Heart left ventricle (tissue), 16 donors: ENCODE results near the gene CASQ2. TPM values are rescaled to one million over a fixed set of nuclear protein-coding genes. Genes with fewer than 3 reads are reported as not detected.
A peak's percentile ranks its signal among the peaks of the same experiment; 100 is the strongest.

Experiments
- ATAC-seq, 4 donors: fragments of 200-7000 bp; cut with Tn5 transposase; one replicate each; pipeline ENCODE4 v1.9.1; 2020 to 2022; ENCODE audit warnings: moderate library complexity in 4 of 4, mild to moderate bottlenecking in 3 of 4, moderate number of reproducible peaks in 1 of 4
- DNase-seq, 5 donors: peaks; one replicate each; pipeline ENCODE4 v3.0.0-alpha.2; 2020
- H3K27ac ChIP-seq, 12 donors: fragments of 200-600 bp; sonication (generic) in 4 of 12; one replicate each; pipeline versions ENCODE4 v1.5.0 to v1.8.0; 2016 to 2022; ENCODE audit warnings: mild to moderate bottlenecking in 2 of 12
- H3K27me3 ChIP-seq, 9 donors: fragments of 200-600 bp; sonication (generic) in 2 of 9; one replicate each; pipeline versions ENCODE4 v1.5.1 to v1.8.0; 2016 to 2022; ENCODE audit warnings: mild to moderate bottlenecking in 3 of 9
- H3K36me3 ChIP-seq, 9 donors: fragments of 200-600 bp; sonication (generic) in 2 of 9; one replicate each; pipeline versions ENCODE4 v1.5.0 to v1.8.0; 2018 to 2022; ENCODE audit warnings: mild to moderate bottlenecking in 2 of 9
- H3K4me1 ChIP-seq, 12 donors: fragments of 200-600 bp; sonication (generic) in 4 of 12; one replicate each; pipeline versions ENCODE4 v1.5.0 to v1.8.0; 2016 to 2022; ENCODE audit warnings: mild to moderate bottlenecking in 3 of 12
- H3K4me3 ChIP-seq, 12 donors: fragments of 200-600 bp; sonication (generic) in 4 of 12; one replicate each; pipeline versions ENCODE4 v1.5.0 to v1.8.0; 2017 to 2022; ENCODE audit warnings: mild to moderate bottlenecking in 9 of 12, moderate library complexity in 4 of 12
- H3K9me3 ChIP-seq, 12 donors: fragments of 200-600 bp; sonication (generic) in 4 of 12; one replicate each; pipeline versions ENCODE4 v1.5.0 to v1.8.0; 2016 to 2022; ENCODE audit warnings: mild to moderate bottlenecking in 1 of 12
- POLR2A ChIP-seq, 2 donors: fragments of 450-650 bp; IDR thresholded peaks; one replicate each; pipeline ENCODE4 v1.6.1; 2017; ENCODE audit warnings: antibody characterized with exemption in 2 of 2, mild to moderate bottlenecking in 2 of 2, moderate library complexity in 2 of 2
- WGBS, 4 donors: extraction: QIAGEN DNeasy Blood & Tissue Kit in 2 of 4; methylation state at CpG; one replicate each; pipeline versions ENCODE4 v1.1.5 to v1.1.7; 2013 to 2018; 5-methylcytosine and 5-hydroxymethylcytosine counted together
- intact Hi-C, 10 donors: fragments of 100-400 bp; cut with DNase I; formaldehyde crosslinking; loops; one replicate each; pipeline versions ENCODE4 v1.11.1 to v1.14.2; 2022
- polyA plus RNA-seq, 2 donors: library from polyadenylated mRNA; stranded (reverse); fragments of 200-250 nt; gene quantifications; one replicate each; pipeline ENCODE4 v1.2.3, GENCODE V29; 2013
- total RNA-seq, 9 donors: library from RNA; depleted of rRNA in 2 of 9; stranded (reverse); fragments of >200 nt in 2 of 9; fragmentation: NEBNext Ultra II Directional in 3 of 9; extraction: Animal tissue kit (Norgen Biotek cat#: 25700) in 3 of 9; gene quantifications; one replicate each; pipeline versions ENCODE4 v1.1.0 to v1.2.4, GENCODE V29; 2016 to 2023
- TF ChIP-seq, protein P1 (sequence below), 12 donors: fragments of 200-600 bp; sonication (generic) in 4 of 12; IDR thresholded peaks; one replicate each; pipeline versions ENCODE4 v1.5.0 to v1.8.0; 2018 to 2022; ENCODE audit warnings: antibody characterized with exemption in 12 of 12, mild to moderate bottlenecking in 5 of 12
- donor health status: ischemic (EF 13 %, LVEDD 7.1; RV severe dilation, severe dysfunction).
- donor health status: healthy with polysubstance abuse.
- donor health status: DM: no; HTN: yes; CAD: no.
- donor health status: DM: no; HTN: no; CAD: no.
- donor health status: ischemic (EF 25% LVEDD 6.9; RV normal size, moderate dysfunction).
- donor health status: ischemic (EF 25% LVEDD 5.7; RV mildly dilated, moderate dysfunction).
- donor health status: healthy.
- donor health status: DM: yes; HTN: yes; CAD: no.
- donor health status: ischemic (EF 35%, LVEDD 5.7; RV mildly dilated, moderate dysfunction).
- donor health status: nonischemic (EF 11% LVEDD 7.7; RV severe dilation, severe dysfunction).
- donor health status: DM: yes; HTN: yes; CAD: no.
- donor health status: PGD.
- donor health status: ischemic (EF 29% LVEDD 5.4; RV normal size, mild dysfunction).
- donor health status: nonischemic (EF 23%, LVEDD 6.1; RV moderate dilation, normal function).

Gene CASQ2
- total and polyA plus RNA-seq, 11 donors = 444 to 1,692 (median 895) TPM

DNA sequence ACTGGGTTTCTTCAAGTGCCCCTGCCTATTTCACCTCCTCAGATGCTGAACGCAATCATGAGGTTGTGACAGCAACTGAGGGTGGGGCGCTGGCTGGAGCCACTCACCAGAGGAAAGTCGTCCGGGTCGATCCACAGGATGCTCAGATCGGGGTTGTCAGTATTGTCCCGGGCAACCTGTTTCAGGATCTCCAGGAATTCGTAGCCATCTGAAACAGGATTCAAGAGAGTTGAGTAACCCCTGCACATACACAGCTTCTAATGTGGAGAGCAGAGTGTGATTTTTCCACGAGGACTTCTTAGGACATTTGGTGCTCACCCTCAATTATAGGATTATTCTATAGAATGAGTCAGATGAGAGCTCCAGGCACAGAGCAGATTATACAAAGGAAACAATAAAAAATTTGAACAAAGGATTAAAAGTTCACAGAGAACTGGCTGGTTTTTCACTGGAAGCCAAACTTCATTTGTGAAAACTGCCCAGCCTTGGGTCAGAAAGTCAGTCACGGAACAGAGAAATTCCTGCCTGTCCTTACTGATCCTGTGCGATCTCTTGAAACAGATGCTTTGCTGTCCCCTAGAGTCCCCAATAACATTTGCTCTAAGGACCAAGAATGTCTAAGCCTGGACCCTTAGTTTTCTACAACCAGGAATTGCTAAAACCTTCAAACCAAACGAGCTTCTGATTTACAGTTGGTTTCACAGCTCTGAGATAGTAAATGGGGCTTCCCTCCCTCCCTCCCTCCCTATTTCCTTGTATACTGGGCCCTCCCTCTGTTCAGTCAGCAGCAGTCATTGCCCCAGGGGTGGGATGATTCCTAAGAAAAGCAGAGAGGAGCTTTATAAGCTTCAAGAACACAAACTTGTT, 63.2 kb downstream of the CASQ2 start:
- ATAC-seq (no peak), DNase-seq (no peak)
- Histone ChIP-seq H3K27me3 (peaks cover 0 to 3% (median 0%) of the 10 kb centered on the region in 9 donors), H3K4me1 (peaks cover 0 to 62% (median 22%) of the 10 kb centered on the region in 12 donors), H3K4me3 (no peak overlapping the region), H3K36me3 (peaks cover 0 to 44% (median 10%) of the 10 kb centered on the region in 9 donors), H3K9me3 (no peaks in the 10 kb centered on the region), H3K27ac (peak overlapping the region in 5 of 12 donors; percentile 9 to 24 (median 16))
- TF ChIP-seq POLR2A (IDR thresholded peaks at IDR 0.05) = no peak
- TF ChIP-seq, protein P1, sequence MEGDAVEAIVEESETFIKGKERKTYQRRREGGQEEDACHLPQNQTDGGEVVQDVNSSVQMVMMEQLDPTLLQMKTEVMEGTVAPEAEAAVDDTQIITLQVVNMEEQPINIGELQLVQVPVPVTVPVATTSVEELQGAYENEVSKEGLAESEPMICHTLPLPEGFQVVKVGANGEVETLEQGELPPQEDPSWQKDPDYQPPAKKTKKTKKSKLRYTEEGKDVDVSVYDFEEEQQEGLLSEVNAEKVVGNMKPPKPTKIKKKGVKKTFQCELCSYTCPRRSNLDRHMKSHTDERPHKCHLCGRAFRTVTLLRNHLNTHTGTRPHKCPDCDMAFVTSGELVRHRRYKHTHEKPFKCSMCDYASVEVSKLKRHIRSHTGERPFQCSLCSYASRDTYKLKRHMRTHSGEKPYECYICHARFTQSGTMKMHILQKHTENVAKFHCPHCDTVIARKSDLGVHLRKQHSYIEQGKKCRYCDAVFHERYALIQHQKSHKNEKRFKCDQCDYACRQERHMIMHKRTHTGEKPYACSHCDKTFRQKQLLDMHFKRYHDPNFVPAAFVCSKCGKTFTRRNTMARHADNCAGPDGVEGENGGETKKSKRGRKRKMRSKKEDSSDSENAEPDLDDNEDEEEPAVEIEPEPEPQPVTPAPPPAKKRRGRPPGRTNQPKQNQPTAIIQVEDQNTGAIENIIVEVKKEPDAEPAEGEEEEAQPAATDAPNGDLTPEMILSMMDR (IDR thresholded peaks at IDR 0.05) = no peak
- intact Hi-C loops = loop anchor here in 7 of 10 donors (5.0 to 10.0 kb wide), 3 partner anchors 61 to 98 kb away; partner anchors contain the start of gene VANGL1 (in 6 of the 7)
- WGBS, 4 donors = 71 to 77% (median 75%) methylated on average over 11 to 12 of the region's 12 CpGs

DNA sequence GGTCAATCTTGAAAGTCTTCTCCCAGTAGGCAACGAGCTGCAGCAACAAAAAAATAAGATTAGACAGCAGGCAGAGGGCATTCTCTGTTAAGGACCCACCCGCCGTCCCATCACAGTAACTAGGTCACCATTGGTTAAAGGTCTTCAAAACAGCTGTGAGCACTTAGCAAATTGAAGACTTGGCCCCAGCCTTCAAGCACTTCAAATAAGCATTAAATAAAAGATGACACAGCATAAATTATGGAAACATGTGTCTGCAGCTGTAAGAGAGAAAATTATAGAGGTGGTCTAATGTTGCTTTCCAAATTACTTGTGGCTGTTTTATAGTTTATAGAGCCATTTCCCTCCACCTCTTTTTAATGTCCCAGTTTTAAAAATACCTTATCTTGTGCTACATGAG, 65.6 kb downstream of the CASQ2 start:
- no peak for TF ChIP-seq POLR2A (IDR thresholded peaks at IDR 0.05)
- TF ChIP-seq, protein P1 (IDR thresholded peaks at IDR 0.05) = no peak
- peaks cover 0 to 53% (median 20%) of the 10 kb centered on the region in 12 donors for H3K4me1 ChIP-seq
- 30 to 46% (median 39%) methylated on average over 3 of the region's 3 CpGs for WGBS, 4 donors
- peaks cover 0 to 60% (median 10%) of the 10 kb centered on the region in 9 donors for H3K36me3 ChIP-seq
- intact Hi-C loops = loop anchor here in 3 of 10 donors (5.0 to 10.0 kb wide), 2 partner anchors 58 to 91 kb away; partner anchors contain the start of gene VANGL1 (in 3 of the 3)
- no peaks in the 10 kb centered on the region for H3K9me3 ChIP-seq
- DNase-seq = no peak
- H3K4me3 ChIP-seq = no peak overlapping the region
- peak in 1 of 4 donors; percentile 23 for ATAC-seq
- peak overlapping the region in 4 of 12 donors; percentile 7 to 38 (median 14) for H3K27ac ChIP-seq
- no peaks in the 10 kb centered on the region for H3K27me3 ChIP-seq

DNA sequence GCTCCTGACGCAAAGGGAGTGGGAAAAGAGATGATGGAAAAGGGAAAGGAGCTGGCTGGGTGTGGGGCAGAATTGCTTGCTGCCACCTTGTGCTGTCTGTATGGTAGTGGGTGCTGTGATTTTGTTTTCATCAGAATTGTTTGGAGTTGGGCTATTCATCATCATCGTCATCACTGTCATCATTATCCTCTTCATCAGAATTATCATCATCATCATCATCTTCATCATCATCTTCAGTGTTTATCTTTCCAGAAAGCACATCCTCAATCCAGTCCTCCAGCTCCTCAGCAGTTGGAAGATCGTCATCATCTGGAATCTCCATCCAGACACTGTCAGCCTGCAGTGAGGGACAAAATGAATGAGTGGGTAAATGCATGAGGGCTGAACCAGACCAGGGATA, 67.4 kb downstream of the CASQ2 start:
- TF ChIP-seq, protein P1 (IDR thresholded peaks at IDR 0.05) = no peak
- TF ChIP-seq POLR2A (IDR thresholded peaks at IDR 0.05) = no peak
- Histone ChIP-seq H3K27ac (no peak overlapping the region), H3K36me3 (peaks cover 0 to 58% (median 10%) of the 10 kb centered on the region in 9 donors), H3K4me3 (no peak overlapping the region), H3K9me3 (no peaks in the 10 kb centered on the region), H3K4me1 (peaks cover 0 to 35% (median 16%) of the 10 kb centered on the region in 12 donors), H3K27me3 (no peaks in the 10 kb centered on the region)
- ATAC-seq = no peak
- WGBS, 4 donors = 46 to 85% (median 72%) methylated on average over 3 of the region's 3 CpGs
- intact Hi-C loops = loop anchor here in 3 of 10 donors (5.0 to 10.0 kb wide), 2 partner anchors 56 to 89 kb away; partner anchors contain the start of gene VANGL1 (in 3 of the 3)
- DNase-seq = no peak

DNA sequence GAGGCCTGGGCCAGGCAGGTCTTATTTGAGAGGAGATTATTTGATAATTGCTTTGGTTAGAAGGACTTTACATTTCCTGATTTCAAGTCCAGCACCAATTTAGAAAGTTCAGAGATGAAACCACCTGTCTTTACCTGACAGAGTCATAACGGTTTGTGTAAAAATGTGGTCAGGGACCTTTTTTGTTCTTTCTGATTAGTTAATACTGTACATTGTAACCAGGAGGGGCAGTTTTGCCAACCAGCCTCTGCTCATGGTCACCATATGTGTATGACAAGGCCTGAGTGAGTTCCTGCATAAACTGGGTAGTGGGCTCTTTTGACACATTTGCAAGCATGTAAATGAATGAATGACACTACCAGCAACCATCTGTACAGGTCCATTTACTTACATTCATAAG, 70.9 kb downstream of the CASQ2 start:
- intact Hi-C loops = no loop called here
- no peaks in the 10 kb centered on the region for H3K27me3 ChIP-seq
- no peak overlapping the region for H3K4me3 ChIP-seq
- H3K4me1 ChIP-seq = peaks cover 0 to 1% (median 0%) of the 10 kb centered on the region in 12 donors
- 84 to 89% (median 86%) methylated on average over 1 of the region's 1 CpG for WGBS, 4 donors
- TF ChIP-seq POLR2A (IDR thresholded peaks at IDR 0.05) = no peak
- TF ChIP-seq, protein P1 (IDR thresholded peaks at IDR 0.05) = no peak
- DNase-seq (no peak), ATAC-seq (no peak)
- H3K9me3 ChIP-seq = no peaks in the 10 kb centered on the region
- H3K36me3 ChIP-seq = peaks cover 0 to 44% (median 7%) of the 10 kb centered on the region in 9 donors
- no peak overlapping the region for H3K27ac ChIP-seq
